Activated CD4-positive, alpha-beta T cell treated with anti-CD3 and anti-CD28 coated beads for 24 hours (primary cell): ENCODE results near the gene ZNF30.
"Not testable (repeated sequence)": the region's sequence is repeated elsewhere in the genome, so short reads cannot be mapped to it uniquely, and the experiment has no call there.

Source experiments
- DNase-seq, 2 donors: peaks; one replicate each; pipeline ENCODE4 v3.0.0-alpha.2; 2020; ENCODE audit warnings: low read depth in 2 of 2

The ZNF30 gene

GRCh38 chr19:34926685-34927375 lies at the start of gene ZNF30:
ZNF30 (plus strand) TSS chr19:34926903; CDS start chr19:34929948, 3,045 bp downstream.
- DNase-seq = peak; percentile 72 to 81

- DNase-seq = no peak
Measured at GRCh38 chr19:34879563-34879962, 47.1 kb upstream of the ZNF30 start.

- no peak for DNase-seq
Measured at GRCh38 chr19:34880034-34880433, 46.7 kb upstream of the ZNF30 start.

- DNase-seq = no peak
Measured at GRCh38 chr19:34881982-34882381, 44.7 kb upstream of the ZNF30 start.

GRCh38 chr19:34888091-34888490 lies 38.6 kb upstream of the ZNF30 start:
- DNase-seq = no peak

- no peak for DNase-seq
Measured at GRCh38 chr19:34900245-34900644, 26.5 kb upstream of the ZNF30 start.

GRCh38 chr19:34904664-34905527 lies 21.8 kb upstream of the ZNF30 start:
- DNase-seq = no peak

GRCh38 chr19:34910770-34911169 lies 15.9 kb upstream of the ZNF30 start:
- DNase-seq = no peak

- DNase-seq = not testable (repeated sequence)
Measured at GRCh38 chr19:34917144-34917543, 9.6 kb upstream of the ZNF30 start.

- DNase-seq = no peak
Measured at GRCh38 chr19:34918190-34918589, 8.5 kb upstream of the ZNF30 start.

GRCh38 chr19:34920090-34920786 lies 6.5 kb upstream of the ZNF30 start:
- not testable (repeated sequence) for DNase-seq

GRCh38 chr19:34925278-34925855 lies 1.3 kb upstream of the ZNF30 start:
- DNase-seq = no peak

- no peak for DNase-seq
Measured at GRCh38 chr19:34926361-34926684, 380 bp upstream of the ZNF30 start.

- no peak for DNase-seq
Measured at GRCh38 chr19:34932494-34932893, 5.8 kb downstream of the ZNF30 start.

GRCh38 chr19:34936184-34936583 lies 9.5 kb downstream of the ZNF30 start:
- no peak for DNase-seq

- DNase-seq = no peak
Measured at GRCh38 chr19:34938886-34939285, 12.2 kb downstream of the ZNF30 start.

- no peak for DNase-seq
Measured at GRCh38 chr19:34943861-34944573, 17.3 kb downstream of the ZNF30 start.

GRCh38 chr19:34953092-34953491 lies 26.4 kb downstream of the ZNF30 start:
- DNase-seq = no peak

GRCh38 chr19:34957830-34958751 lies 31.4 kb downstream of the ZNF30 start:
- DNase-seq = no peak

- DNase-seq = no peak
Measured at GRCh38 chr19:34959021-34959420, 32.3 kb downstream of the ZNF30 start.
